ENCODE measurements around the gene FRAT1. TPM values are rescaled to one million over a fixed set of nuclear protein-coding genes. Genes with fewer than 3 reads are reported as not detected.
"Not testable (repeated sequence)": the region's sequence is repeated elsewhere in the genome, so short reads cannot be mapped to it uniquely, and the experiment has no call there.

The FRAT1 gene, protein sequence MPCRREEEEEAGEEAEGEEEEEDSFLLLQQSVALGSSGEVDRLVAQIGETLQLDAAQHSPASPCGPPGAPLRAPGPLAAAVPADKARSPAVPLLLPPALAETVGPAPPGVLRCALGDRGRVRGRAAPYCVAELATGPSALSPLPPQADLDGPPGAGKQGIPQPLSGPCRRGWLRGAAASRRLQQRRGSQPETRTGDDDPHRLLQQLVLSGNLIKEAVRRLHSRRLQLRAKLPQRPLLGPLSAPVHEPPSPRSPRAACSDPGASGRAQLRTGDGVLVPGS
- 1 to 10 TPM; 2.1 to 6.2 TPM for total RNA-seq
- long read RNA-seq: 0 reads

DNA sequence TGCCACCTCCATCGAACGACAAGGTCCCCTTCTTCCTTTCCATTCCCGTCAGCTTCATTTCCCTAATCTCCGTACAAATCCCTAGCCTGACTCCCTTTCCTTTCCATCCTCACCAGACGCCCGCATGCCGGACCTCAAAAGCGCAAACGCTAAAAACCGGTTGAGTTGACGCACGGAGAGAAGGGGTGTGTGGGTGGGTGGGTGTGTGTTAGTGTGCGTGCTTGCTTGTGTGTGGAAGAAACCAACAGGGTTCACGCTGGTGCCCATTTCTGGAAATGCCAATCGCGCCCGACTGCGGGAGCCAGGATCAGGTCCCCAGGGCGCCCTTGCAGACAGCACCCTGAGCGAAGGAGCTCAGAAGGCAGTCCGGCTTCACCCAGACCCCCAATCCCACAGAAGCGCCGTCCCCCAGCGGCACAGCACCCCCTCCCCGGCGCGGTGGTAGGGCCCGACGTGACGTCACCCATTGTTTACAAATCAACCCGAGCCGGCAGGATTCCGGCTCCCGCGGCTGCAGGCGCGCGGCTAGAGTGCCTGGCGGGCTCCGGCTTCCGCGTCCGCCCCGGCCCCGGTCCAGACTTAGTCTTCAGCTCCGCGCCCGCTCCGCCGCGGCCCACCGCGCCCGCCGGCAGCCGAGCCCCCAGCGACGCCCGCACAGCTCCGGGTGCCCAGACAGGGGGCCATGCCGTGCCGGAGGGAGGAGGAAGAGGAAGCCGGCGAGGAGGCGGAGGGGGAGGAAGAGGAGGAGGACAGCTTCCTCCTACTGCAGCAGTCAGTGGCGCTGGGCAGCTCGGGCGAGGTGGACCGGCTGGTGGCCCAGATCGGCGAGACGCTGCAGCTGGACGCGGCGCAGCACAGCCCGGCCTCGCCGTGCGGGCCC, at the start of gene FRAT1:
TSS of gene FRAT1 (plus strand) at position 500 of the 880 bp plus-strand sequence. CDS start at position 683, 183 bp downstream.
- ATAC-seq (peak; percentile 90 to 92), DNase-seq (peak; percentile 93)
- intact Hi-C loops (cut with DNase I): no loop called here

DNA sequence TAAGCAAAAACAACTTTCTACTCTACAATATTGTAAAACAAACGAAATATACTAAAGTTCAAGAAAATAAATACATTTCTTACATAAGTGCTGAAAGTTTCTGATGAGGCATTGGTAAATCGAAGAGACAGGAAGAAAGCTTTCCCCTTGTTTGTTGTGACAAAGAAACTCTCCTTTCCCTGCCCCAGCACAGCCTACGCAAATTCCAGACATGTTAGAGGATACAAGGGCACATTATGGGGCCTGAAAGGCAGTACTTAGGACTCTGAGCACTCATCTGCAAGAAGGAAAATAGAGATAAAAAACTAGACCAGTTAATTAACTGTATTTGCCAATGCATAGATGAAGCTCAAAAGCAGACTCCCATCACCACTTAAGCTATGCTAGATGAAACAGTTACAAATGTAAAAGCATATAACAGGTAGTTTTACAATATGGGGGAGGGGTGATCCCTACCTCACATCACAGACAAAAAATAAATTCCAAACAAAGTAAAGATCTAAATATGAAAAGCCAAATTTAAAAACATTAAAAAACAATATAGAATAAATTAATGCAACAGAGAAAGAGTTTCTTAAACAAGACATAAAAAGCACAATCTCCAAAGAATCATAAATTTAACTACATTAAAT, 48.4 kb upstream of the FRAT1 start:
- ATAC-seq: no peak
- DNase-seq: no peak
- intact Hi-C loops (cut with DNase I): no loop called here

DNA sequence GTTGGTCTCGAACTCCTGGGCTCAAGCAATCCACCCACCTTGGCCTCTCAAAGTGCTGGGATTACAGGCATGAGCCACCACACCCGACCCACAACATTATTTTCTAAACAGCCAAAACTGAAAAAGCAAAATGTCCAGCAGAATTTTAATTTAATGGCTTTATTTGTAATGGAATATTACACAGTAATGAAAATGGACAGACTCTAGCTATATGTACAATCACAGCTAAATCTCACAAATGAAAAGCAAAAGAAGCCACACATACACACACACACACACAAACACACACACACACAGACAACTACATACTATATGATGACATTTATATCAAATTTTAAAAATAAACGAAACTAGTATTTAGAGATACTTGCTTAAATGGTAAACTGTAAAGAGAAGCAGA, 45.4 kb upstream of the FRAT1 start:
- intact Hi-C loops (cut with DNase I): no loop called here
- ATAC-seq (no peak), DNase-seq (no peak)

DNA sequence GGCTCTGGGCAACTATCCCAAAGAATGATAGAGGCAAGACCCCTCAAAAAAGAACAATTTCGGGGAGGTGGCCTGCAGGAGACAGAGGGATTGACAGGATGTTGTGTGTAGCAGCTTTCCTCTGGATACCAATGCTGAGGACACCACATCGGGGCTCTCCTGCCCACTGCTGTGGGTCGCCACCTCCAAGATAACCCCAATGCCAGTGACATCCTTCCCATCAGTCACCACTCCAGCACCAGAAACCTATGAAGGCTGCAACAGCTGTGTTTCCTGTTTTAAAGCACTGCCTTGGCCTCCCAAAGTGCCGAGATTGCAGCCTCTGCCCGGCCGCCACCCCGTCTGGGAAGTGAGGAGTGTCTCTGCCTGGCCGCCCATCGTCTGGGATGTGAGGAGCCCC, 44.2 kb upstream of the FRAT1 start:
- DNase-seq (no peak), ATAC-seq (no peak)
- intact Hi-C loops (cut with DNase I): no loop called here

DNA sequence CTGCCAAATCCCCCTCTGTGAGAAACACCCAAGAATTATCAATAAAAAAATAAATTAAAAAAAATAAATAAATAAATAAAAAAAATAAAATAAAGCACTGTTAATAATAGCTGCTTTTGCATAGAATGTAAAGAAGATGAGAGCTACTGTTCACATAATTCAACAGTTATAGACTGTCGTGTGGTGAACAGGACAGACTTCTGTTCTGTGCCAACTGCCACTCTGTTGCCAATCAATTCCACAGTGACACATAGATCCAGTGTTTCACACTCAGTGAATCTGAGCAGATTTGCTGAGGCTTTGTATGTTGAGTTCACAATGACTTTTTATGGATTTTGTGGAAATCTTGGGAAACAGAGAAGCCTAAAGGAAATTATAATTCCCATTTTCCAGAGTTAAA, 41.5 kb upstream of the FRAT1 start:
- ATAC-seq (no peak), DNase-seq (no peak)
- intact Hi-C loops (cut with DNase I): no loop called here

DNA sequence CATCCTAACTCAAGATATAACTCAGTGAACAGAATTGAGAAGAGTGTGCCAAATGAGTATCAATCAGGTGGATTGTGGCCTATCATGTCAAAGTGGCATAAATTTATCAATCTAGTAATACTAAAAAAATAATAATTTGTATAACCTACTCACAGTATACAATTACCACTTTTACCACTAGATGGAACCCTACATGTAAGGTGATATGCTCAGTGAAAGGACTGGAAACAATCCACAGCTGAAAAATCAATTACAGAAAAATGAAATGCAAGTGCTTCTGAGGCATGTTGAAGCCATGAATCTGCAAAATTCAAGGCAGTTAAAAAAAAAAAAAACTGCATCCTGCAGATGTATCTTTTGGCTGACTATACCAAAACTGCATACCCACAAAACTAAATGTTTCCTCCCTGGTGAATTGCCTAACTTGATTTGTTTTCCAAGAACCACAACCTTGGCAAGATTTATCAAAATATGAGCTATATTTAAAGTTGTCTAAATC, 40.5 kb upstream of the FRAT1 start:
- DNase-seq (no peak), ATAC-seq (peak; percentile 92 to 93)
- intact Hi-C loops (cut with DNase I): loop anchor here in 1 of 2 donors (2.0 kb wide), 1 partner anchor 54 kb away; no protein-coding TSS in a partner anchor

DNA sequence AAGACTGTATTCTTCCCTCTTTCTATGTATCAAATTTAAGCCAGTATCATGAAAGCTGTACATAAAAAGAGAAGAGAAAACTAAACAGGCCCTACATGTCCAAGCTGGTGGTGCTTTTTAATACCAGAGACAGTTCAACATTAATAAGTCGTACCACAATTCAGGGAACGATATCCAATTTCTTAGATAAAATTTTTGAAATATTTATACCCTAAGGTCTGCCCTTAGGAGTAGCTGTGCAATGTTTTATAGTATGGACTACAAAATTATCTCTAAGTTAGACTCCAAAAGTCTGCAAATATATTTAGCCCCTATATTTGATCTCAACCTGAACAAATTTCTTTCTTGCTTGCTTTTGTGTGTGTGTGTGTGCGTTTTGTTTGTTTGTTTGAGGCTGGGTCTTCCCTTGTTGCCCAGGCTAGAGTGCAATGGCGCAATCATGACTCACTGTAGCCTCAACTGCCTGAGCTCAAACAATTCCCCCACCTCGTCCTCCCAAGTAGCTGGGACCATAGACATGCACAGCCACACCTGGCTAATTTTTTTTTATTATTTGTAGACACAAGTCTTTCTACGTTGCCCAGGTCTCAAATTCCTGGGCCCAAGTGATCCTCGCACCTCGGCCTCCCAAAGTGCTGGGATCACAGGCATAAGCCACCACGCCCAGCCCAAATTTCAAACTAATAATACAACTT, 39.8 kb upstream of the FRAT1 start:
- DNase-seq (no peak), ATAC-seq (peak in 1 of 2 donors; percentile 58)
- intact Hi-C loops (cut with DNase I): loop anchor here in 1 of 2 donors (2.0 kb wide), 1 partner anchor 54 kb away; no protein-coding TSS in a partner anchor

DNA sequence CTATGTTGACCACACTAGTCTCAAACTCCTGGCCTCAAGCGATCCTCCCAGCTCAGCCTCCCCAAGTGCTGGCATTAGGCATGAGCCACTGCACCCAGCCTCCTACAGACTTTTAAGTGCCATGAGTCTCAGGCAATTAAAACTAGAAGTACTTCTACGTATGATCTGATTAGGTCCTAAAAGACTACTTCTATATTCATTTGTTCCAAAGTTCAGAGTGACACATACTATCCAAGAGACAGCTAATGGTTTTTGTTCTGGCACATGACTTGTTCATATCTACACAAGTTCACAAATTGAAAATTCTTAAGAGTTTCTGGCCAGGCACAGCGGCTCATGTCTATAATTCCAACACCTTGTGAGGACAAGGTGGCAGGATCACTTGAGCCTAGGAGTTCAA, 38.3 kb upstream of the FRAT1 start:
- DNase-seq: no peak
- no peak for ATAC-seq
- intact Hi-C loops (cut with DNase I): loop anchor here in 1 of 2 donors (10.0 kb wide), 1 partner anchor 54 kb away; the partner anchor contains the start of gene FRAT2

DNA sequence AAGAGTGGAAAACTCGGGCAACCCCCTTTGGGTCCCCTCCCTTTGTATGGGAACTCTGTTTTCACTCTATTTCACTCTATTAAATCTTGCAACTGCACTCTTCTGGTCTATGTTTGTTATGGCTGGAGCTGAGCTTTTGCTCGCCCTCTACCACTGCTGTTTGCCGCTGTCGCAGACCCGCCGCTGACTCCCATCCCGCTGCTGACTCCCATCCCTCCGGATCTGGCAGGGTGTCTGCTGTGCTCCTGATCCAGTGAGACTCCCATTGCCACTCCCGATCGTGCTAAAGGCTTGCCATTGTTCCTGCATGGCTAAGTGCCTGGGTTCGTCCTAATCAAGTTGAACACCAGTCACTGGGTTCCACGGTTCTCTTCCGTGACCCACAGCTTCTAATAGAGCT, 29.0 kb upstream of the FRAT1 start:
- ATAC-seq: not testable (repeated sequence)
- intact Hi-C loops (cut with DNase I): loop anchor here in 1 of 2 donors (5.0 kb wide), 1 partner anchor 42 kb away; the partner anchor contains the start of gene FRAT2

DNA sequence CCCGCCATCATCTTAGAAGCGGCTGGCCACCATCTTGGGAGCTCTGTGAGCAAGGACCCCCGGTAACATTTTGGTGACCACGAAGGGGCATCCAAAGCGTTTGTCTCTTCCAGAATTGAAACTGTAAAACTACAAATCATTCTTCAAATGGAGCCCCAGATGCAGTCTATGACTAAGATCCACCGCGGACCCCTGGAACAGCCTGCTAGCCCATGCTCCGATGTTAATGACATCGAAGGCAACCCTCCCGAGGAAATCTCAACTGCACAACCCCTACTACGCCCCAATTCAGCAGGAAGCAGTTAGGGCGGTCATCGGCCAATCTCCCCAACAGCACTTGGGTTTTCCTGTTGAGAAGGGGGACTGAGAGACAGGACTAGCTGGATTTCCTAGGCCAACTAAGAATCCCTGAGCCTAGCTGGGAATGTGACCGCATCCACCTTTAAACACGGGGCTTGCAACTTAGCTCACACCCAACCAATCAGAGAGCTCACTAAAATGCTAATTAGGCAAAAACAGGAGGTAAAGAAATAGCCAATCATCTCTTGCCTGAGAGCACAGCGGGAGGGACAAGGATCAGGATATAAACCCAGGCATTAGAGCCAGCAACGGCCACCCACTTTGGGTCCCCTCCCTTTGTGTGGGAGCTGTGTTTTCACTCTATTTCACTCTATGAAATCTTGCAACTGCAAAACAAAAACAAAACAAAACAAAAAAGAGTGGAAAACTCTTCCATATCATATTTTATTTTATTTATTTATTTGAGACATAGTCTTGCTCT, 28.3 kb upstream of the FRAT1 start:
- intact Hi-C loops (cut with DNase I): loop anchor here in 1 of 2 donors (5.0 kb wide), 1 partner anchor 42 kb away; the partner anchor contains the start of gene FRAT2
- DNase-seq: not testable (repeated sequence)

More for the DNA sequence above, 29.0 kb upstream of the FRAT1 start:
- DNase-seq: not testable (repeated sequence)

DNA sequence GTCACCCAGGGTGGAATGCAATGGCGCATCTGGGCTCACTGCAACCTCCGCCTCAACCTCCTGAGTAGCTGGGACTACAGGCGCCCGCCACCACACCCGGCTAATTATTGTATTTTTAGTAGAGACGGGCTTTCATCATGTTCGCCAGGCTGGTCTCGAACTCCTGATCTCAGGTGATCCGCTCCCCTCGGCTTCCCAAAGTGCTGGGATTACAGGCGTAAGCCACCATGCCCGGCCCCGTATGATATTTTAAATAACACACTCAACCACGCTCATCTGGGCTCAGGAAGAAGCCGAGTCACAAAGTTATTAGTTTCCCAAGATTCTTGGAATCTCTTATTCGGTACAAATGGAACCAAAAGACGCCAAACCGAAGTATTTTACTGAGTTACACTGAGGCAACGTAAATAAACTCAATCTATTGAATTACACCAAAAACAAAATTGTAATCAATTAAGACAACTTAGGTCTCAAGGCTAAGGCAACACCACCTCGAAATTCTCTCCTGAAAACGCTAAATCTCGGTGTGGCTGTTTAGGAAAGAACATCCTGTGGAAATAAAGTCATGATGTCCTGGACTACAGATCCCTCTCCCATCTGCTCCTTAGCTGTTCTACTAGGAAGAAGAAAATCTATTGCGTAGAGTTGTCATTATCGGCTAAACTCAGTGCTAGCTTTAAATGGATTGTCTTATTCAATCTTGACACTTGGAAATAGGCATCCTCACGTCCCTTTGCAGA, 27.5 kb upstream of the FRAT1 start:
- no peak for DNase-seq
- intact Hi-C loops (cut with DNase I): loop anchor here in 1 of 2 donors (5.0 kb wide), 1 partner anchor 41 kb away; the partner anchor contains the start of gene FRAT2
- peak; percentile 5 to 10 for ATAC-seq

More for the DNA sequence above, 28.3 kb upstream of the FRAT1 start:
- not testable (repeated sequence) for ATAC-seq

DNA sequence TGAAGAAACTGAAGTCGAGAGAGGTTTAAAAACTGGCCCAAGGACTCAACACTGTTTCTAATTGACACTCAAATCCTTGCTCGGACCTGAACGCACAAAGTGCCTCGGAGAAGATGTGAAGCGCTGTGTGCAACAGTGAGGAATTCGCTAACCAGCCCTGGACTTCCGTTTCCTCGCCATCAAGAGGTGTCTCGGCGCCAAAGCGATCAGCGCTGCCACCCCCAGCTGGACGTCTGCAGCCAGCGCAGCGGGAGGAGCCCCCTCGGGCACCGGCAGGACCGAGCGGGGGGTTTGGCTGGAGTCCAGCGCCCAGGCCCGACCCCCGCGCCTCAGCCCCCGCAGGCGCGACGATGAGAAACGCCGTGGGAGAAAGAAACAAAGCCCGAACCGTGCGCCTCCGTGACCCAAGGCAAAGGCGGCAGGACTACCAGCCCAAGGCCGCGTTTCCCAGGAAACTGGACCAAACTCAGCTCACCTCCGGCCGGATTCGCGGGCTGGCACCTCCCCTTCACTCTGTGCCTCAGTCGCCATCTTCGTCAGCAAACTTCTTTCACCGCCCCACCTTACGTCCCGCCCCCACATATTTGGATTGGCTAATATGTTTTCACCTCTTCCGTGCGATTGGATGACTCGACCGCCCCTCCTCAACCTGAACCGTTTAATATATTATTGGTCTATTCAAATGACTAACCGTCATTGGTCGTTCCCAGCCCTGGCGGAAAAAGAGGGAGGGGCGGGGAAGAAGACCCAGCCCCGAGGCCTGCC, 26.8 kb upstream of the FRAT1 start, which contains the start of gene ARHGAP19:
TSS of gene ARHGAP19 (minus strand) at position 541 of the 765 bp plus-strand sequence. CDS start at position 531, 10 bp downstream.
- peak; percentile 95 for DNase-seq
- intact Hi-C loops (cut with DNase I): loop anchor here in 1 of 2 donors (5.0 kb wide), 1 partner anchor 40 kb away; the partner anchor contains the start of gene FRAT2
- ATAC-seq: peak; percentile 99

DNA sequence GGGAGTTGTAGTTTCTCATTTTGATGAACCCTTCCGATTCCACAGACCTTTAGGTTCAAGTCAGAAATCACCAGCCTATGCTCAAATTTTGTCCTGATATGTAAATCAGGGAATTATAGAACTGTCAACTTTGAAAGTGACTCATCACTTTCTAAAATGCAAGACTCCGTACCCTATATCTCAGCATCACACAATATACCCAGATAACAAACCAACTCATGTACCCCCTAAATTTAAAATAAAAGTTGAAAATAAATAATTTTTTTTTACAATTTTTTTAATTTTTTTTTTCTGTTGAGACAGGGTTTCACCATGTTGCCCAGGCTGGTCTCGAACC, 26.2 kb upstream of the FRAT1 start:
- intact Hi-C loops (cut with DNase I): loop anchor here in 1 of 2 donors (5.0 kb wide), 1 partner anchor 39 kb away; the partner anchor contains the start of gene FRAT2
- DNase-seq (no peak), ATAC-seq (no peak)

DNA sequence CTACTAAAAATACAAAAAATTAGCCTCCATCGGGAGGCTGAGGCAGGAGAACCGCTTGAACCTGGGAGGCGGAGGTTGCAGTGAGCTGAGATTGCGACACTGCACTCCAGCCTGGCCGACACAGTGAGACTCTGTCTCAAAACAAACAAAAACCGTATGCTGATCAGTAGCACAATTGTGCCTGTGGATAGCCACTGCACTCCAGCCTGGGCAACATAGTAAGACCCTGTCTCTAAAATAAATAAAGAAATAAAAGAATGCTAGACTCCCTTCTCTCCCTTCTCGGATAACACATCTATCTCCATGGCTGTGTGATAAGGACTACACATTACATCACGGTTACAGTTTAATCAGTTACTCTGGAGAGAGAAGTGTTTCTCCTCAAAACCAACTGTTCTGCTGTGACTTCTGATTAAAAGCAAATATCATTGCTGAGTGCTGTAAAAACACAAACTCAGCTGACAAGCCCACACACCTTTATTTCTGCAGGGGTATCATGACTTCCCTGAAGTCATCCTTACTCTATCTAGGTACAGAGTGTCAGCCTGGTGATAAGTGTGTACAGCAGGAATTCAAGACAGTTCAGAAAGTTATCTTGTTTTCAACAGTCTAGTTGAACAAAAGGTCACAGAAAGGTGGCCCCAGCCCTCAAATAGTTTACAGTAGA, 21.4 kb upstream of the FRAT1 start:
- DNase-seq: no peak
- intact Hi-C loops (cut with DNase I): no loop called here
- peak in 1 of 2 donors; percentile 64 for ATAC-seq

DNA sequence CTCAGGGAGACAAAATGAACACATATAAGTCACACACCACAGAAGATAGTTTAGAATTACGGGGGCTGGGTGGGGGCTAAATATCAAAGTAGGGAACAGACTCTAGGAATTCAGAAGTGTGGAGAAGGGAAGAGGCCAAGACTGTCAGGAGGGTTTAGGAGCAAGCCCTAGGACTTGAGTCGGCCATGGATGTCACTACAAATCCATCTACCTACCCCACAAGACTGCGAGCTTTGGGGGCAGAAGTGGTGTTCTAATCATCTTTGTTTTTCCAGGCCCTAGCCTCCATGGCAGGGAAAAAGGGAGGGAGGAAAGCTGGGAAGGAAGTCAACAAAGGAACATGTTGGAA, 20.9 kb upstream of the FRAT1 start:
- ATAC-seq (no peak), DNase-seq (no peak)
- intact Hi-C loops (cut with DNase I): no loop called here

DNA sequence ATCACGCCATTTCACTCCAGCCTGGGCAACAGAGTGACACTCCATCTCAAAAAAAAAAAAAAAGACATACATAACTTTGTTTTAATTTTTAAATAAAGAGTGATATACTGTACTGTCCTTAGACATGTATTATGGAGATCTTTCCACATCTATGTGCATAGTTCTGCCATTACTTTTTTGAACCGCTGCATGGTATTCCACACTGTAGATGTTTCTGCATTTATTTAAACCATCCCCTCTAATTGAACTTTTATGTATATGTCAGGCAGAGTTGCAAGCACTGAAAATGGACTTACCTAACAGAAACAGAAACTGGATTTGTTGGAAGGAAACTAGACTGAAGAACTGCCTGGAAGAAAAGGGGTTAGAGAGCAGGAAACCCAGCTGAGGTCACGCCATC, 18.1 kb upstream of the FRAT1 start:
- intact Hi-C loops (cut with DNase I): no loop called here

More for the DNA sequence above, 18.1 kb upstream of the FRAT1 start:
- ATAC-seq: no peak
- DNase-seq: no peak

All from left cardiac atrium (tissue), 4 donors.